ENCODE results near the gene BUD13.

Gene BUD13

GRCh38 chr11:116738975-116739374 is 33.8 kb downstream of the BUD13 start:
- no peak overlapping the region for H3K4me3 ChIP-seq (ENCODE audit: control insufficient read depth, low read depth, low read length)
- DNase-seq (ENCODE audit: low read depth) = no peak

GRCh38 chr11:116736763-116737162 is 36.0 kb downstream of the BUD13 start:
- no peak overlapping the region for H3K4me3 ChIP-seq (ENCODE audit: control insufficient read depth, low read depth, low read length)
- TF ChIP-seq CTCF (conservative IDR thresholded peaks at IDR 0.05; ENCODE audit: control insufficient read depth, insufficient read depth, low read depth, low read length) = no peak
- no peak for DNase-seq (ENCODE audit: low read depth)

More at GRCh38 chr11:116738975-116739374, 33.8 kb downstream of the BUD13 start:
- TF ChIP-seq CTCF (conservative IDR thresholded peaks at IDR 0.05; ENCODE audit: control insufficient read depth, insufficient read depth, low read depth, low read length) = no peak

GRCh38 chr11:116733969-116734508 is 38.7 kb downstream of the BUD13 start:
- DNase-seq (ENCODE audit: low read depth) = no peak
- no peak overlapping the region for H3K4me3 ChIP-seq (ENCODE audit: control insufficient read depth, low read depth, low read length)
- TF ChIP-seq CTCF (conservative IDR thresholded peaks at IDR 0.05; ENCODE audit: control insufficient read depth, insufficient read depth, low read depth, low read length) = no peak

- no peak for TF ChIP-seq CTCF (conservative IDR thresholded peaks at IDR 0.05; ENCODE audit: control insufficient read depth, insufficient read depth, low read depth, low read length)
- no peak for DNase-seq (ENCODE audit: low read depth)
- H3K4me3 ChIP-seq (ENCODE audit: control insufficient read depth, low read depth, low read length) = no peak overlapping the region
These were observed 39.6 kb downstream of the BUD13 start for GRCh38 chr11:116733043-116733755.

GRCh38 chr11:116732271-116733042 is 40.3 kb downstream of the BUD13 start:
- TF ChIP-seq CTCF (conservative IDR thresholded peaks at IDR 0.05; ENCODE audit: control insufficient read depth, insufficient read depth, low read depth, low read length) = peak; percentile 87
- no peak overlapping the region for H3K4me3 ChIP-seq (ENCODE audit: control insufficient read depth, low read depth, low read length)
- peak; percentile 71 for DNase-seq (ENCODE audit: low read depth)

GRCh38 chr11:116731821-116732220 is 41.0 kb downstream of the BUD13 start:
- TF ChIP-seq CTCF (conservative IDR thresholded peaks at IDR 0.05; ENCODE audit: control insufficient read depth, insufficient read depth, low read depth, low read length) = no peak
- no peak for DNase-seq (ENCODE audit: low read depth)
- H3K4me3 ChIP-seq (ENCODE audit: control insufficient read depth, low read depth, low read length) = no peak overlapping the region

Data from fibroblast of mammary gland (primary cell).